ENCODE measurements around the gene PAX2. TPM values are rescaled to one million over a fixed set of nuclear protein-coding genes. Genes with fewer than 3 reads are reported as not detected.

Gene PAX2
- total RNA-seq, 4 donors from 2014 or later: not detected

GRCh38 chr10:100841528-100841927 lies 96.1 kb downstream of the PAX2 start:
- no peaks in the 10 kb centered on the region for H3K4me1 ChIP-seq
- H3K27ac ChIP-seq: no peak overlapping the region
- no peak for DNase-seq (ENCODE audit: low spot score in 2 of 2)
- no peak overlapping the region for H3K4me3 ChIP-seq
- no peaks in the 10 kb centered on the region for H3K36me3 ChIP-seq
- WGBS, 2 donors: 85 to 92% methylated on average over 3 of the region's 3 CpGs
- peaks cover 0 to 60% of the 10 kb centered on the region in 2 donors for H3K27me3 ChIP-seq
- TF ChIP-seq CTCF (IDR thresholded peaks at IDR 0.05): no peak
- no peak for TF ChIP-seq EP300 (IDR thresholded peaks at IDR 0.05)
- no peak for TF ChIP-seq POLR2A (IDR thresholded peaks at IDR 0.05)
- peaks cover 0 to 8% (median 0%) of the 10 kb centered on the region in 4 donors for H3K9me3 ChIP-seq

GRCh38 chr10:100847440-100847839 lies 102.1 kb downstream of the PAX2 start:
- Histone ChIP-seq H3K4me1 (no peaks in the 10 kb centered on the region), H3K36me3 (no peaks in the 10 kb centered on the region), H3K4me3 (no peak overlapping the region), H3K9me3 (no peaks in the 10 kb centered on the region), H3K27me3 (peaks cover 0 to 64% of the 10 kb centered on the region in 2 donors), H3K27ac (no peak overlapping the region)
- TF ChIP-seq POLR2A (IDR thresholded peaks at IDR 0.05) (no peak), CTCF (IDR thresholded peaks at IDR 0.05) (no peak), EP300 (IDR thresholded peaks at IDR 0.05) (no peak)
- DNase-seq (ENCODE audit: low spot score in 2 of 2): no peak
- 68 to 77% methylated on average over 5 of the region's 5 CpGs for WGBS, 2 donors

- peaks cover 0 to 56% of the 10 kb centered on the region in 2 donors for H3K27me3 ChIP-seq
- no peak overlapping the region for H3K27ac ChIP-seq
- H3K36me3 ChIP-seq: no peaks in the 10 kb centered on the region
- H3K9me3 ChIP-seq: no peaks in the 10 kb centered on the region
- 84 to 95% methylated on average over 2 of the region's 2 CpGs for WGBS, 2 donors
- H3K4me1 ChIP-seq: no peaks in the 10 kb centered on the region
- TF ChIP-seq CTCF (IDR thresholded peaks at IDR 0.05) (no peak), EP300 (IDR thresholded peaks at IDR 0.05) (no peak), POLR2A (IDR thresholded peaks at IDR 0.05) (no peak)
- no peak for DNase-seq (ENCODE audit: low spot score in 2 of 2)
- no peak overlapping the region for H3K4me3 ChIP-seq
These were observed 103.4 kb downstream of the PAX2 start for GRCh38 chr10:100848770-100849169.

GRCh38 chr10:100858261-100858660 lies 112.9 kb downstream of the PAX2 start:
- H3K27me3 ChIP-seq: peaks cover 0 to 36% of the 10 kb centered on the region in 2 donors
- no peak for DNase-seq (ENCODE audit: low spot score in 2 of 2)

More at GRCh38 chr10:100858261-100858660, 112.9 kb downstream of the PAX2 start:
- WGBS, 2 donors: 69 to 70% methylated on average over 4 of the region's 4 CpGs
- TF ChIP-seq CTCF (IDR thresholded peaks at IDR 0.05) (no peak), POLR2A (IDR thresholded peaks at IDR 0.05) (no peak), EP300 (IDR thresholded peaks at IDR 0.05) (no peak)
- Histone ChIP-seq H3K4me1 (no peaks in the 10 kb centered on the region), H3K9me3 (peaks cover 0 to 13% (median 0%) of the 10 kb centered on the region in 4 donors), H3K4me3 (no peak overlapping the region), H3K36me3 (no peaks in the 10 kb centered on the region), H3K27ac (no peak overlapping the region)
